Measurements from ENCODE around the gene ASTL.
A peak's percentile ranks its signal among the peaks of the same experiment; 100 is the strongest.

The ASTL gene

GRCh38 chr2:96138179-96139145 lies at the start of gene ASTL:
Gene ASTL, minus strand, starts transcription at chr2:96138502. Its CDS starts 66 bp downstream, at chr2:96138436.
- H3K27ac Mint-ChIP-seq: no peak within 1 kb of the TSS
- DNase-seq (ENCODE audit: low spot score in 2 of 2): peak; percentile 60 to 62
- H3K9me3 Mint-ChIP-seq: no peaks in the 10 kb centered on the region
- H3K4me3 Mint-ChIP-seq: no peak within 1 kb of the TSS
- H3K36me3 Mint-ChIP-seq: no peaks in the 10 kb centered on the region
- ATAC-seq (ENCODE audit: low read depth): peak; percentile 70
- H3K27me3 Mint-ChIP-seq: no peaks in the 10 kb centered on the region
- H3K4me1 Mint-ChIP-seq: peaks cover 13% of the 10 kb centered on the region

GRCh38 chr2:96186562-96186961 lies 48.3 kb upstream of the ASTL start:
- peaks cover 27% of the 10 kb centered on the region for H3K36me3 Mint-ChIP-seq
- no peaks in the 10 kb centered on the region for H3K27me3 Mint-ChIP-seq
- H3K27ac Mint-ChIP-seq: no peak overlapping the region
- peaks cover 5% of the 10 kb centered on the region for H3K4me1 Mint-ChIP-seq
- no peak overlapping the region for H3K4me3 Mint-ChIP-seq
- no peak for ATAC-seq (ENCODE audit: low read depth)
- no peak for DNase-seq (ENCODE audit: low spot score in 2 of 2)
- H3K9me3 Mint-ChIP-seq: peaks cover 2% of the 10 kb centered on the region

- ATAC-seq (ENCODE audit: low read depth): no peak
- H3K9me3 Mint-ChIP-seq: peaks cover 2% of the 10 kb centered on the region
- H3K4me3 Mint-ChIP-seq: no peak overlapping the region
- H3K36me3 Mint-ChIP-seq: peaks cover 22% of the 10 kb centered on the region
- H3K4me1 Mint-ChIP-seq: peaks cover 12% of the 10 kb centered on the region
- DNase-seq (ENCODE audit: low spot score in 2 of 2): no peak
- H3K27me3 Mint-ChIP-seq: no peaks in the 10 kb centered on the region
- peak overlapping the region; percentile 54 for H3K27ac Mint-ChIP-seq
Observed at GRCh38 chr2:96185516-96185915, 47.2 kb upstream of the ASTL start.

GRCh38 chr2:96184989-96185388 lies 46.7 kb upstream of the ASTL start:
- peaks cover 12% of the 10 kb centered on the region for H3K4me1 Mint-ChIP-seq
- no peaks in the 10 kb centered on the region for H3K27me3 Mint-ChIP-seq
- peaks cover 2% of the 10 kb centered on the region for H3K9me3 Mint-ChIP-seq
- H3K4me3 Mint-ChIP-seq: no peak overlapping the region
- peak overlapping the region; percentile 54 for H3K27ac Mint-ChIP-seq
- peaks cover 22% of the 10 kb centered on the region for H3K36me3 Mint-ChIP-seq
- DNase-seq (ENCODE audit: low spot score in 2 of 2) (no peak), ATAC-seq (ENCODE audit: low read depth) (no peak)

GRCh38 chr2:96184188-96184587 lies 45.9 kb upstream of the ASTL start:
- H3K4me3 Mint-ChIP-seq: no peak overlapping the region
- H3K36me3 Mint-ChIP-seq: peaks cover 21% of the 10 kb centered on the region
- H3K27ac Mint-ChIP-seq: peak overlapping the region; percentile 54
- no peaks in the 10 kb centered on the region for H3K27me3 Mint-ChIP-seq
- ATAC-seq (ENCODE audit: low read depth): no peak
- peaks cover 2% of the 10 kb centered on the region for H3K9me3 Mint-ChIP-seq
- no peak for DNase-seq (ENCODE audit: low spot score in 2 of 2)
- peaks cover 12% of the 10 kb centered on the region for H3K4me1 Mint-ChIP-seq

- peaks cover 2% of the 10 kb centered on the region for H3K9me3 Mint-ChIP-seq
- H3K27me3 Mint-ChIP-seq: no peaks in the 10 kb centered on the region
- H3K36me3 Mint-ChIP-seq: peaks cover 13% of the 10 kb centered on the region
- ATAC-seq (ENCODE audit: low read depth): no peak
- H3K27ac Mint-ChIP-seq: no peak overlapping the region
- no peak for DNase-seq (ENCODE audit: low spot score in 2 of 2)
- H3K4me1 Mint-ChIP-seq: peaks cover 12% of the 10 kb centered on the region
- H3K4me3 Mint-ChIP-seq: no peak overlapping the region
Observed at GRCh38 chr2:96181529-96181928, 43.2 kb upstream of the ASTL start.

- no peak overlapping the region for H3K4me3 Mint-ChIP-seq
- H3K4me1 Mint-ChIP-seq: peaks cover 12% of the 10 kb centered on the region
- no peak overlapping the region for H3K27ac Mint-ChIP-seq
- ATAC-seq (ENCODE audit: low read depth): no peak
- H3K27me3 Mint-ChIP-seq: no peaks in the 10 kb centered on the region
- DNase-seq (ENCODE audit: low spot score in 2 of 2): no peak
- H3K9me3 Mint-ChIP-seq: peaks cover 2% of the 10 kb centered on the region
- H3K36me3 Mint-ChIP-seq: peaks cover 10% of the 10 kb centered on the region
Observed at GRCh38 chr2:96180521-96180920, 42.2 kb upstream of the ASTL start.

- peaks cover 12% of the 10 kb centered on the region for H3K4me1 Mint-ChIP-seq
- DNase-seq (ENCODE audit: low spot score in 2 of 2) (no peak), ATAC-seq (ENCODE audit: low read depth) (no peak)
- peaks cover 6% of the 10 kb centered on the region for H3K36me3 Mint-ChIP-seq
- peaks cover 2% of the 10 kb centered on the region for H3K9me3 Mint-ChIP-seq
- no peaks in the 10 kb centered on the region for H3K27me3 Mint-ChIP-seq
- H3K27ac Mint-ChIP-seq: no peak overlapping the region
- no peak overlapping the region for H3K4me3 Mint-ChIP-seq
Observed at GRCh38 chr2:96180002-96180401, 41.7 kb upstream of the ASTL start.

- DNase-seq (ENCODE audit: low spot score in 2 of 2) (no peak), ATAC-seq (ENCODE audit: low read depth) (no peak)
- Mint-ChIP-seq H3K27me3 (no peaks in the 10 kb centered on the region), H3K9me3 (no peaks in the 10 kb centered on the region), H3K36me3 (no peaks in the 10 kb centered on the region), H3K27ac (no peak overlapping the region), H3K4me3 (no peak overlapping the region), H3K4me1 (peaks cover 10% of the 10 kb centered on the region)
Observed at GRCh38 chr2:96176661-96177060, 38.4 kb upstream of the ASTL start.

GRCh38 chr2:96175951-96176350 lies 37.6 kb upstream of the ASTL start:
- Mint-ChIP-seq H3K4me1 (peaks cover 7% of the 10 kb centered on the region), H3K27ac (no peak overlapping the region), H3K27me3 (no peaks in the 10 kb centered on the region), H3K9me3 (no peaks in the 10 kb centered on the region), H3K36me3 (no peaks in the 10 kb centered on the region), H3K4me3 (no peak overlapping the region)
- DNase-seq (ENCODE audit: low spot score in 2 of 2) (no peak), ATAC-seq (ENCODE audit: low read depth) (no peak)

GRCh38 chr2:96174251-96175144 lies 36.2 kb upstream of the ASTL start:
- peak; percentile 81 to 82 for DNase-seq (ENCODE audit: low spot score in 2 of 2)
- H3K27ac Mint-ChIP-seq: no peak overlapping the region
- ATAC-seq (ENCODE audit: low read depth): peak; percentile 98
- H3K27me3 Mint-ChIP-seq: no peaks in the 10 kb centered on the region
- H3K9me3 Mint-ChIP-seq: no peaks in the 10 kb centered on the region
- peaks cover 3% of the 10 kb centered on the region for H3K4me1 Mint-ChIP-seq
- no peak overlapping the region for H3K4me3 Mint-ChIP-seq
- H3K36me3 Mint-ChIP-seq: no peaks in the 10 kb centered on the region

- Mint-ChIP-seq H3K27ac (peak overlapping the region; percentile 40), H3K4me3 (no peak overlapping the region), H3K27me3 (no peaks in the 10 kb centered on the region), H3K9me3 (no peaks in the 10 kb centered on the region), H3K36me3 (no peaks in the 10 kb centered on the region), H3K4me1 (peaks cover 3% of the 10 kb centered on the region)
- ATAC-seq (ENCODE audit: low read depth) (no peak), DNase-seq (ENCODE audit: low spot score in 2 of 2) (no peak)
Observed at GRCh38 chr2:96171831-96172230, 33.5 kb upstream of the ASTL start.

- H3K36me3 Mint-ChIP-seq: no peaks in the 10 kb centered on the region
- peaks cover 3% of the 10 kb centered on the region for H3K4me1 Mint-ChIP-seq
- ATAC-seq (ENCODE audit: low read depth): no peak
- no peak overlapping the region for H3K4me3 Mint-ChIP-seq
- no peak overlapping the region for H3K27ac Mint-ChIP-seq
- DNase-seq (ENCODE audit: low spot score in 2 of 2): no peak
- no peaks in the 10 kb centered on the region for H3K27me3 Mint-ChIP-seq
- H3K9me3 Mint-ChIP-seq: no peaks in the 10 kb centered on the region
Observed at GRCh38 chr2:96170626-96171025, 32.3 kb upstream of the ASTL start.

- H3K4me1 Mint-ChIP-seq: peaks cover 4% of the 10 kb centered on the region
- DNase-seq (ENCODE audit: low spot score in 2 of 2) (no peak), ATAC-seq (ENCODE audit: low read depth) (no peak)
- no peak overlapping the region for H3K27ac Mint-ChIP-seq
- no peak overlapping the region for H3K4me3 Mint-ChIP-seq
- no peaks in the 10 kb centered on the region for H3K36me3 Mint-ChIP-seq
- no peaks in the 10 kb centered on the region for H3K27me3 Mint-ChIP-seq
- H3K9me3 Mint-ChIP-seq: no peaks in the 10 kb centered on the region
Observed at GRCh38 chr2:96169868-96170507, 31.7 kb upstream of the ASTL start.
